Stomach (tissue), 9 donors: ENCODE results near the gene NOD2. TPM values are rescaled to one million over a fixed set of nuclear protein-coding genes. Genes with fewer than 3 reads are reported as not detected.

ENCODE experiments used
- DNase-seq, 2 donors: peaks; one replicate each; pipeline versions ENCODE4 v3.0.0 to v3.0.0-alpha.2; 2013 to 2019
- H3K27ac ChIP-seq, 5 donors: fragments of 200-600 bp in 4 of 5; sonication (generic) in 4 of 5; one replicate each; pipeline ENCODE4 v1.5.1; 2013 to 2019; ENCODE audit warnings: mild to moderate bottlenecking in 1 of 5, moderate library complexity in 1 of 5
- H3K27me3 ChIP-seq, 3 donors: fragments of 200-600 bp; sonication (generic); one replicate each; pipeline ENCODE4 v1.5.1; 2017 to 2019; ENCODE audit warnings: mixed run types in 1 of 3
- H3K36me3 ChIP-seq, 4 donors: fragments of 200-600 bp; sonication (generic); 1 replicate in 3 of 4; 2 replicates in 1 of 4; pipeline ENCODE4 v1.5.1; 2016 to 2019
- H3K4me1 ChIP-seq, 4 donors: fragments of 200-600 bp; sonication (generic); one replicate each; pipeline ENCODE4 v1.5.1; 2016 to 2019
- H3K4me3 ChIP-seq, 4 donors: fragments of 200-600 bp; sonication (generic) in 3 of 4; one replicate each; pipeline ENCODE4 v1.5.1; 2016 to 2019; ENCODE audit warnings: mild to moderate bottlenecking in 1 of 4
- H3K9me3 ChIP-seq, 4 donors: fragments of 200-600 bp; sonication (generic); one replicate each; pipeline ENCODE4 v1.5.1; 2016 to 2019
- EP300 ChIP-seq: sonication (generic); formaldehyde crosslinking; IDR thresholded peaks from one replicate; pipeline ENCODE4 v1.6.1; 2017; ENCODE audit warnings: antibody characterized with exemption
- POLR2A ChIP-seq, 4 donors: fragments of 450-650 bp; IDR thresholded peaks; one replicate each; pipeline ENCODE4 v1.6.1; 2016; ENCODE audit warnings: antibody characterized with exemption in 4 of 4, control low read depth in 2 of 4, mild to moderate bottlenecking in 1 of 4, moderate library complexity in 1 of 4
- POLR2AphosphoS5 ChIP-seq, 3 donors: sonication (generic); formaldehyde crosslinking; IDR thresholded peaks; one replicate each; pipeline ENCODE4 v1.6.1; 2016; ENCODE audit warnings: antibody characterized with exemption in 3 of 3
- WGBS, 5 donors: extraction: QIAGEN DNeasy Blood & Tissue Kit in 3 of 5; methylation state at CpG; one replicate each; pipeline versions ENCODE4 v1.1.5 to v1.1.7; 2013 to 2018; 5-methylcytosine and 5-hydroxymethylcytosine counted together
- intact Hi-C: fragments of 100-400 bp; cut with DNase I; formaldehyde crosslinking; loops from one replicate; pipeline ENCODE4 v1.15.1; 2023; ENCODE audit warnings: low total_unique reads
- polyA plus RNA-seq, 3 donors: library from polyadenylated mRNA; stranded (reverse); fragments of 200-250 nt; gene quantifications; one replicate each; pipeline ENCODE4 v1.2.3, GENCODE V29; 2013
- total RNA-seq, 5 donors: library from RNA; depleted of rRNA; stranded (reverse); fragments of >200 nt; gene quantifications; one replicate each; pipeline versions ENCODE4 v1.1.0 to v1.2.3, GENCODE V29; 2014 to 2016
- TF ChIP-seq, protein P1 (sequence below), 7 experiments: fragments of 450-650 bp in 4 of 7; fragments of 200-600 bp in 3 of 7; sonication (generic) in 3 of 7; IDR thresholded peaks; one replicate each; pipeline ENCODE4 v1.5.1; 2016 to 2019; ENCODE audit warnings: antibody characterized with exemption in 7 of 7, control low read depth in 2 of 7, mild to moderate bottlenecking in 1 of 7
- donor health status: healthy with polysubstance abuse.
- donor health status: Bipolar disorder and iron deficiency.
- donor health status: healthy.

Gene NOD2
- total and polyA plus RNA-seq, 8 donors, result 0.56 to 6.2 (median 2.3) TPM; not detected in 1

DNA sequence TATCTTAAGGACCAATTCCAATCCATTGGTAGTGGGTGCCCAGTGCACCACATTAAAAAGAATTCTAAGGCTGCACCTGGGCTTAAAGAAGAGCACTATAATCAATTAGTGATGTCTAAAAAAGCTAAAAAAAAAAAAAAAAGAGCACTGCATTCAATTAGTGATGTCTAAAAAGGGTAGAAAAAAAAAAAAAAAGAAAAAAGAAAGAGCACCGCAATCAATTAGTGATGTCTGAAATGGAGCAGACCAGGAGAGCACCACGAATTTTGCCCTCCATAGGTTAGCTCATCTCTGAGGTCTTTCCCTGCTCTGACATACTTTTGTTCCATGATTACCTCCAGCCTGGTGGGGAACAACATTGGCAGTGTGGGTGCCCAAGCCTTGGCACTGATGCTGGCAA lies 29.6 kb downstream of the NOD2 start:
- peaks cover 0 to 8% (median 6%) of the 10 kb centered on the region in 4 donors for H3K36me3 ChIP-seq
- no peak overlapping the region for H3K4me3 ChIP-seq
- H3K27me3 ChIP-seq, result no peaks in the 10 kb centered on the region
- WGBS, 5 donors, result 78 to 93% (median 90%) methylated on average over 2 of the region's 2 CpGs
- no peak for TF ChIP-seq POLR2AphosphoS5 (IDR thresholded peaks at IDR 0.05)
- TF ChIP-seq POLR2A (IDR thresholded peaks at IDR 0.05), result no peak
- TF ChIP-seq, protein P1, sequence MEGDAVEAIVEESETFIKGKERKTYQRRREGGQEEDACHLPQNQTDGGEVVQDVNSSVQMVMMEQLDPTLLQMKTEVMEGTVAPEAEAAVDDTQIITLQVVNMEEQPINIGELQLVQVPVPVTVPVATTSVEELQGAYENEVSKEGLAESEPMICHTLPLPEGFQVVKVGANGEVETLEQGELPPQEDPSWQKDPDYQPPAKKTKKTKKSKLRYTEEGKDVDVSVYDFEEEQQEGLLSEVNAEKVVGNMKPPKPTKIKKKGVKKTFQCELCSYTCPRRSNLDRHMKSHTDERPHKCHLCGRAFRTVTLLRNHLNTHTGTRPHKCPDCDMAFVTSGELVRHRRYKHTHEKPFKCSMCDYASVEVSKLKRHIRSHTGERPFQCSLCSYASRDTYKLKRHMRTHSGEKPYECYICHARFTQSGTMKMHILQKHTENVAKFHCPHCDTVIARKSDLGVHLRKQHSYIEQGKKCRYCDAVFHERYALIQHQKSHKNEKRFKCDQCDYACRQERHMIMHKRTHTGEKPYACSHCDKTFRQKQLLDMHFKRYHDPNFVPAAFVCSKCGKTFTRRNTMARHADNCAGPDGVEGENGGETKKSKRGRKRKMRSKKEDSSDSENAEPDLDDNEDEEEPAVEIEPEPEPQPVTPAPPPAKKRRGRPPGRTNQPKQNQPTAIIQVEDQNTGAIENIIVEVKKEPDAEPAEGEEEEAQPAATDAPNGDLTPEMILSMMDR (IDR thresholded peaks at IDR 0.05), result no peak
- TF ChIP-seq EP300, result no peak
- H3K27ac ChIP-seq, result no peak overlapping the region
- DNase-seq, result no peak
- peaks cover 0 to 15% (median 5%) of the 10 kb centered on the region in 4 donors for H3K4me1 ChIP-seq
- intact Hi-C loops, result no loop called here
- H3K9me3 ChIP-seq, result no peaks in the 10 kb centered on the region

DNA sequence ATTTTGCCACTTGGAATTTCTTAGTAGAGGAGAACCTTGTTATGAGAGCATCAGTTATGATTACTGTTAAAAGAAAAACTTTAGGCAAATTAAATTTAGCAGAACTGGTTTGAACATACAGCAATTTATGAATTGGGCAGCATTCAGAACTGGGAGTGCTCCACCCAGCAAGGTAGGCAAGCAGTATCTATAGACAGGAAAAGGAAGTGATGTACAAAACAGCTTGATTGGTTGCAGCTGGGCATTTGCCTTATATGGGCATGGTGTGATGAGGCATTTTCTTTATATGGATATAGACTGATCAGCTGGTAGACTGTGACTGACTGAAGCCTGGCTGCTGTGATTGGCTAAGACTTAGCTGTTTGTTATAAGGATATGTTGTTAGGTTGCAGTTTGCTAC lies 30.9 kb downstream of the NOD2 start:
- H3K36me3 ChIP-seq, result peaks cover 0 to 8% (median 6%) of the 10 kb centered on the region in 4 donors
- H3K9me3 ChIP-seq, result no peaks in the 10 kb centered on the region
- no peak for DNase-seq
- H3K27ac ChIP-seq, result no peak overlapping the region
- peaks cover 0 to 7% (median 5%) of the 10 kb centered on the region in 4 donors for H3K4me1 ChIP-seq
- intact Hi-C loops, result no loop called here
- H3K27me3 ChIP-seq, result no peaks in the 10 kb centered on the region
- H3K4me3 ChIP-seq, result no peak overlapping the region
- no peak for TF ChIP-seq POLR2AphosphoS5 (IDR thresholded peaks at IDR 0.05)
- TF ChIP-seq, protein P1 (IDR thresholded peaks at IDR 0.05), result no peak
- TF ChIP-seq POLR2A (IDR thresholded peaks at IDR 0.05), result no peak
- no peak for TF ChIP-seq EP300

GRCh38 chr16:50731130-50731988 lies 38.0 kb downstream of the NOD2 start:
- no peaks in the 10 kb centered on the region for H3K27me3 ChIP-seq
- no peak overlapping the region for H3K27ac ChIP-seq
- WGBS, 5 donors, result 75 to 80% (median 76%) methylated on average over 6 of the region's 6 CpGs
- H3K36me3 ChIP-seq, result peaks cover 0 to 9% (median 0%) of the 10 kb centered on the region in 4 donors
- TF ChIP-seq POLR2AphosphoS5 (IDR thresholded peaks at IDR 0.05) (no peak), EP300 (no peak), POLR2A (IDR thresholded peaks at IDR 0.05) (no peak)
- TF ChIP-seq, protein P1 (IDR thresholded peaks at IDR 0.05), result no peak
- peaks cover 0 to 5% (median 0%) of the 10 kb centered on the region in 4 donors for H3K4me1 ChIP-seq
- H3K9me3 ChIP-seq, result no peaks in the 10 kb centered on the region
- no peak for DNase-seq
- intact Hi-C loops, result no loop called here
- H3K4me3 ChIP-seq, result no peak overlapping the region

DNA sequence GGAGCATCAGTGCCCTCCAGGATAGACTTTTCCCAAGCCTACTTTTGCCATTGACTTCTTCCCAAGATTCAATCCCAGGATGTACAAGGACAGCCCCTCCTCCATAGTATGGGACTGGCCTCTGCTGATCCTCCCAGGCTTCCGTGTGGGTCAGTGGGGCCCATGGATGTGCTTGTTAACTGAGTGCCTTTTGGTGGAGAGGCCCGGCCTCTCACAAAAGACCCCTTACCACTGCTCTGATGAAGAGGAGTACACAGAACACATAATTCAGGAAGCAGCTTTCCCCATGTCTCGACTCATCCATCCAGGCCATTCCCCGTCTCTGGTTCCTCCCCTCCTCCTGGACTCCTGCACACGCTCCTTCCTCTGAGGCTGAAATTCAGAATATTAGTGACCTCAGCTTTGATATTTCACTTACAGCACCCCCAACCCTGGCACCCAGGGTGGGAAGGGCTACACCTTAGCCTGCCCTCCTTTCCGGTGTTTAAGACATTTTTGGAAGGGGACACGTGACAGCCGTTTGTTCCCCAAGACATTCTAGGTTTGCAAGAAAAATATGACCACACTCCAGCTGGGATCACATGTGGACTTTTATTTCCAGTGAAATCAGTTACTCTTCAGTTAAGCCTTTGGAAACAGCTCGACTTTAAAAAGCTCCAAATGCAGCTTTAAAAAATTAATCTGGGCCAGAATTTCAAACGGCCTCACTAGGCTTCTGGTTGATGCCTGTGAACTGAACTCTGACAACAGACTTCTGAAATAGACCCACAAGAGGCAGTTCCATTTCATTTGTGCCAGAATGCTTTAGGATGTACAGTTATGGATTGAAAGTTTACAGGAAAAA lies 38.8 kb downstream of the NOD2 start:
- no peak for DNase-seq
- peaks cover 0 to 9% (median 0%) of the 10 kb centered on the region in 4 donors for H3K36me3 ChIP-seq
- TF ChIP-seq POLR2AphosphoS5 (IDR thresholded peaks at IDR 0.05), result no peak
- TF ChIP-seq, protein P1 (IDR thresholded peaks at IDR 0.05), result no peak
- TF ChIP-seq POLR2A (IDR thresholded peaks at IDR 0.05), result no peak
- no peak for TF ChIP-seq EP300
- intact Hi-C loops, result no loop called here
- H3K9me3 ChIP-seq, result no peaks in the 10 kb centered on the region
- peaks cover 0 to 5% (median 0%) of the 10 kb centered on the region in 4 donors for H3K4me1 ChIP-seq
- WGBS, 5 donors, result 73 to 77% (median 75%) methylated on average over 10 of the region's 10 CpGs
- peak overlapping the region in 1 of 5 donors; percentile 2 for H3K27ac ChIP-seq
- H3K27me3 ChIP-seq, result no peaks in the 10 kb centered on the region
- no peak overlapping the region for H3K4me3 ChIP-seq
